HG03457 (cell line): ENCODE data around the gene GYPA.
"Not testable (repeated sequence)": the region's sequence is repeated elsewhere in the genome, so short reads cannot be mapped to it uniquely, and the experiment has no call there.

Experiments
- ATAC-seq: cut with Tn5 transposase; IDR thresholded peaks from one replicate; pipeline ENCODE4 v1.9.1; 2021; ENCODE audit warnings: moderate number of reproducible peaks; ENCODE audit not compliant: unreplicated experiment

GYPA gene

GRCh38 chr4:144129336-144129875 is 11.1 kb downstream of the GYPA start:
- not testable (repeated sequence) for ATAC-seq

- not testable (repeated sequence) for ATAC-seq
Measured at GRCh38 chr4:144128709-144129320, 11.7 kb downstream of the GYPA start.

GRCh38 chr4:144125109-144125508 is 15.4 kb downstream of the GYPA start:
- not testable (repeated sequence) for ATAC-seq

GRCh38 chr4:144123982-144124635 is 16.4 kb downstream of the GYPA start:
- not testable (repeated sequence) for ATAC-seq

GRCh38 chr4:144123269-144123668 is 17.2 kb downstream of the GYPA start:
- not testable (repeated sequence) for ATAC-seq

GRCh38 chr4:144119752-144120151 is 20.8 kb downstream of the GYPA start:
- not testable (repeated sequence) for ATAC-seq

GRCh38 chr4:144115519-144115918 is 25.0 kb downstream of the GYPA start:
- ATAC-seq: no peak

- ATAC-seq: no peak
Measured at GRCh38 chr4:144113546-144113945, 27.0 kb downstream of the GYPA start.

- no peak for ATAC-seq
Measured at GRCh38 chr4:144104509-144105130, 35.9 kb downstream of the GYPA start.

GRCh38 chr4:144097776-144098175 is 42.7 kb downstream of the GYPA start:
- ATAC-seq: not testable (repeated sequence)

- ATAC-seq: not testable (repeated sequence)
Measured at GRCh38 chr4:144093995-144094394, 46.5 kb downstream of the GYPA start.

- ATAC-seq: not testable (repeated sequence)
Measured at GRCh38 chr4:144091181-144091580, 49.3 kb downstream of the GYPA start.

- ATAC-seq: no peak
Measured at GRCh38 chr4:144090744-144091143, 49.8 kb downstream of the GYPA start.

- ATAC-seq: not testable (repeated sequence)
Measured at GRCh38 chr4:144082053-144082452, 58.5 kb downstream of the GYPA start.

- ATAC-seq: not testable (repeated sequence)
Measured at GRCh38 chr4:144080135-144080534, 60.4 kb downstream of the GYPA start.

- ATAC-seq: not testable (repeated sequence)
Measured at GRCh38 chr4:144078746-144079145, 61.8 kb downstream of the GYPA start.

GRCh38 chr4:144061556-144061955 is 79.0 kb downstream of the GYPA start:
- ATAC-seq: not testable (repeated sequence)

GRCh38 chr4:144060234-144060859 is 80.2 kb downstream of the GYPA start:
- ATAC-seq: not testable (repeated sequence)
